Endothelial cell of umbilical vein (primary cell): ENCODE data around the gene RBMXL2. TPM values are rescaled to one million over a fixed set of nuclear protein-coding genes. Genes with fewer than 3 reads are reported as not detected.

Experiments used
- BruUV-seq: library from RNA; stranded (reverse); fragments of 400-500 nt; replicated peaks from 2 replicates; lab custom pipeline; 2021; lab: Mats Ljungman, UMichigan
- CTCF ChIA-PET: fragments of 300-600, 350-600 bp; sonication (Branson Sonifier 250); formaldehyde crosslinking; loops from one replicate; lab custom pipeline; 2021; ENCODE audit warnings: antibody characterized with exemption, inconsistent platforms; lab: Charles Lee
- POLR2A ChIA-PET: fragments of 300-600, 350-600 bp; sonication (Branson Sonifier 250); formaldehyde crosslinking; loops from one replicate; lab custom pipeline; 2021; ENCODE audit warnings: antibody characterized with exemption, inconsistent platforms; lab: Charles Lee
- DNase-seq: peaks from one replicate; pipeline ENCODE4 v3.0.0-alpha.2; 2011; ENCODE audit warnings: low read depth, low spot score
- FAIRE-seq: peaks from 2 replicates; lab custom pipeline; 2011; peaks lifted over from hg19 to GRCh38; lab: Jason Lieb, UNC
- H2AFZ ChIP-seq: 2 replicates; pipeline ENCODE4 v1.6.0; 2012; ENCODE audit warnings: low read depth, low read length, control low read depth, inconsistent platforms
- H3K27ac ChIP-seq: 2 replicates; pipeline ENCODE4 v1.5.1; 2011; ENCODE audit warnings: low read depth, mild to moderate bottlenecking, control low read depth, low read length, moderate library complexity; ENCODE audit not compliant: insufficient read depth
- H3K27me3 ChIP-seq, 2 experiments: 2 replicates each; pipeline versions ENCODE4 v1.6.0 to v1.6.1; 2011; ENCODE audit warnings: low read length in 2 of 2, mixed read lengths in 1 of 2; ENCODE audit not compliant: control insufficient read depth in 2 of 2, insufficient read depth in 2 of 2
- H3K36me3 ChIP-seq, 2 experiments: 2 replicates in 1 of 2; 3 replicates in 1 of 2; pipeline ENCODE4 v1.5.1; 2011; ENCODE audit warnings: low read length in 2 of 2, mild to moderate bottlenecking in 1 of 2, moderate library complexity in 1 of 2; ENCODE audit not compliant: control insufficient read depth in 2 of 2, insufficient read depth in 2 of 2; ENCODE audit errors: extremely low read depth in 1 of 2
- H3K4me1 ChIP-seq: 3 replicates; pipeline ENCODE4 v1.5.1; 2011; ENCODE audit warnings: mild to moderate bottlenecking, low read length; ENCODE audit not compliant: control insufficient read depth, insufficient read depth; ENCODE audit errors: extremely low read depth
- H3K4me2 ChIP-seq: 2 replicates; pipeline ENCODE4 v1.6.1; 2011; ENCODE audit warnings: low read length, control low read depth, mixed read lengths; ENCODE audit not compliant: insufficient read depth
- H3K4me3 ChIP-seq, 3 experiments: fragments of 200-600 bp in 1 of 3; sonication (generic), shearing (Covaris generic) in 1 of 3; replicated peaks in 1 of 3; 2 replicates each; pipeline ENCODE4 v1.5.1; 2011 to 2016; ENCODE audit warnings: control low read depth in 3 of 3, low read length in 3 of 3, mild to moderate bottlenecking in 2 of 3, inconsistent platforms in 1 of 3, low read depth in 1 of 3, moderate library complexity in 1 of 3; ENCODE audit not compliant: insufficient read depth in 1 of 3
- H3K79me2 ChIP-seq: 2 replicates; pipeline ENCODE4 v1.6.0; 2012; ENCODE audit warnings: low read length, inconsistent platforms; ENCODE audit not compliant: control insufficient read depth, insufficient read depth
- H3K9ac ChIP-seq: replicated peaks from 2 replicates; pipeline ENCODE3; 2011; ENCODE audit warnings: low read length, control low read depth; ENCODE audit not compliant: insufficient read depth; ENCODE audit errors: extremely low read depth
- H3K9me1 ChIP-seq: replicated peaks from 3 replicates; pipeline ENCODE4 v1.6.0; 2011; ENCODE audit warnings: mild to moderate bottlenecking, low read length; ENCODE audit not compliant: control insufficient read depth, insufficient read depth; ENCODE audit errors: extremely low read depth
- H3K9me3 ChIP-seq: replicated peaks from 2 replicates; pipeline ENCODE4 v1.5.1; 2012; ENCODE audit warnings: low read length, inconsistent platforms; ENCODE audit not compliant: control insufficient read depth, insufficient read depth
- H4K20me1 ChIP-seq: replicated peaks from 2 replicates; pipeline ENCODE3; 2011; ENCODE audit warnings: mild to moderate bottlenecking, low read length; ENCODE audit not compliant: control insufficient read depth, insufficient read depth; ENCODE audit errors: extremely low read depth
- EZH2 ChIP-seq: IDR thresholded peaks from 2 replicates; pipeline ENCODE4 v1.6.1; 2012; ENCODE audit warnings: borderline replicate concordance, low read depth, mild to moderate bottlenecking, moderate library complexity, low read length, inconsistent platforms; ENCODE audit not compliant: severe bottlenecking
- FOS ChIP-seq: IDR thresholded peaks from 2 replicates; pipeline ENCODE4 v1.6.1; 2011; ENCODE audit warnings: mild to moderate bottlenecking, low read length, moderate library complexity, borderline replicate concordance; ENCODE audit not compliant: insufficient read depth
- GATA2 ChIP-seq: IDR thresholded peaks from 2 replicates; pipeline ENCODE4 v1.7.0; 2011; ENCODE audit warnings: low read depth, mild to moderate bottlenecking, moderate library complexity, mixed read lengths, low read length; ENCODE audit not compliant: insufficient read length, insufficient read depth
- JUN ChIP-seq: IDR thresholded peaks from 2 replicates; pipeline ENCODE4 v1.6.1; 2011; ENCODE audit warnings: borderline replicate concordance, low read depth; ENCODE audit not compliant: insufficient read length, insufficient read depth
- MYC ChIP-seq: IDR thresholded peaks from one replicate; pipeline ENCODE4 v1.6.1; 2011; ENCODE audit warnings: mild to moderate bottlenecking, low read depth, low read length
- POLR2A ChIP-seq: IDR thresholded peaks from 2 replicates; pipeline ENCODE4 v1.6.1; 2012; ENCODE audit warnings: low read depth, mild to moderate bottlenecking, control low read depth, low read length
- dilution Hi-C: fragments of 300-500 bp; cut with MboI; formaldehyde crosslinking; loops from one replicate; pipeline ENCODE4 v1.15.0; 2019; ENCODE audit warnings: low sequenced_read_pairs; ENCODE audit not compliant: extremely low pct_ligation_motif_present
- intact Hi-C: fragments of 100-400 bp; cut with micrococcal nuclease; formaldehyde crosslinking; loops from one replicate; pipeline ENCODE4 v1.10.0; 2022
- polyA plus RNA-seq, 4 experiments: library from polyadenylated mRNA; depleted of rRNA in 3 of 4; stranded (reverse) in 3 of 4; unstranded in 1 of 4; fragments of >200 nt; gene quantifications; 2 replicates each; pipeline versions ENCODE4 v1.2.1 to v1.2.3, GENCODE V29; 2011 to 2012; ENCODE audit warnings: missing spikeins in 1 of 4
- total RNA-seq: library from RNA; stranded (reverse); gene quantifications from 2 replicates; pipeline ENCODE4 v1.2.3, GENCODE V29; 2021
- TF ChIP-seq, protein P1 (sequence below): IDR thresholded peaks from 2 replicates; pipeline ENCODE4 v1.6.1; 2011; ENCODE audit not compliant: insufficient read depth, insufficient read length
- TF ChIP-seq, protein P2 (sequence below), 2 donors: IDR thresholded peaks; 1 replicate in 1 of 2; 2 replicates in 1 of 2; pipeline ENCODE4 v1.5.1; 2011; ENCODE audit warnings: low read length in 2 of 2, mild to moderate bottlenecking in 2 of 2, moderate library complexity in 2 of 2, control low read depth in 1 of 2, inconsistent platforms in 1 of 2, low read depth in 1 of 2; ENCODE audit not compliant: insufficient read depth in 1 of 2; ENCODE audit errors: extremely low read depth in 1 of 2

RBMXL2 gene
- total and polyA plus RNA-seq, 2 donors (not counting 3 experiments of a cell fraction or from before 2014, with no cell fraction given), result 0.25 TPM; not detected in 1

DNA sequence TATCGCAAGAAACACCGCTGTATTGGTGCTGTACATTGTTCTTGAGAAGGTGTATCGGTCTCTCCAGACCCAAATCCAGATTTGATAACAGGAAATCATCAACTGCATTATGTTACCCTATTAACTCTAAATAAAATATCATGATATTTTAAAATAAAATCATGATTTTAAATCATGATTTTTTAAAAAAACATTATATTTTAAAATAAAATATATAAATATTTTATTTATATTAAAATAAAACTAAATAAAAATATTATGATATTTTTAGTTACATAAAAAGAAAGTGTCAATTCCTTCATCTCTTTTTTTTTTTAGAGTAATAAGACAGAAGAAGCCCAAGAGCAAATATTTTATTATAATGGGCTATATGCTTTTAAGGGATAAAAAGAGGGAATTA is 27.6 kb downstream of the RBMXL2 start:
- intact Hi-C loops, result no loop called here
- Histone ChIP-seq H3K9ac (no peak overlapping the region), H3K79me2 (no peaks in the 10 kb centered on the region), H3K4me1 (peaks cover 2% of the 10 kb centered on the region), H4K20me1 (no peaks in the 10 kb centered on the region), H3K9me3 (no peaks in the 10 kb centered on the region), H3K4me3 (no peak overlapping the region), H3K36me3 (no peaks in the 10 kb centered on the region), H3K27me3 (peaks cover 0 to 3% of the 10 kb centered on the region in 2 experiments), H3K4me2 (no peak overlapping the region), H3K27ac (no peak overlapping the region), H2AFZ (no peak overlapping the region), H3K9me1 (no peaks in the 10 kb centered on the region)
- ChIA-PET POLR2A (no interaction called here), CTCF (no interaction called here)
- no peak for DNase-seq
- dilution Hi-C loops, result no loop called here
- TF ChIP-seq, protein P1, sequence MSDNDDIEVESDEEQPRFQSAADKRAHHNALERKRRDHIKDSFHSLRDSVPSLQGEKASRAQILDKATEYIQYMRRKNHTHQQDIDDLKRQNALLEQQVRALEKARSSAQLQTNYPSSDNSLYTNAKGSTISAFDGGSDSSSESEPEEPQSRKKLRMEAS, result no peak
- TF ChIP-seq EZH2 (no peak), MYC (no peak), FOS (no peak), JUN (no peak), POLR2A (no peak), GATA2 (no peak)
- TF ChIP-seq, protein P2, sequence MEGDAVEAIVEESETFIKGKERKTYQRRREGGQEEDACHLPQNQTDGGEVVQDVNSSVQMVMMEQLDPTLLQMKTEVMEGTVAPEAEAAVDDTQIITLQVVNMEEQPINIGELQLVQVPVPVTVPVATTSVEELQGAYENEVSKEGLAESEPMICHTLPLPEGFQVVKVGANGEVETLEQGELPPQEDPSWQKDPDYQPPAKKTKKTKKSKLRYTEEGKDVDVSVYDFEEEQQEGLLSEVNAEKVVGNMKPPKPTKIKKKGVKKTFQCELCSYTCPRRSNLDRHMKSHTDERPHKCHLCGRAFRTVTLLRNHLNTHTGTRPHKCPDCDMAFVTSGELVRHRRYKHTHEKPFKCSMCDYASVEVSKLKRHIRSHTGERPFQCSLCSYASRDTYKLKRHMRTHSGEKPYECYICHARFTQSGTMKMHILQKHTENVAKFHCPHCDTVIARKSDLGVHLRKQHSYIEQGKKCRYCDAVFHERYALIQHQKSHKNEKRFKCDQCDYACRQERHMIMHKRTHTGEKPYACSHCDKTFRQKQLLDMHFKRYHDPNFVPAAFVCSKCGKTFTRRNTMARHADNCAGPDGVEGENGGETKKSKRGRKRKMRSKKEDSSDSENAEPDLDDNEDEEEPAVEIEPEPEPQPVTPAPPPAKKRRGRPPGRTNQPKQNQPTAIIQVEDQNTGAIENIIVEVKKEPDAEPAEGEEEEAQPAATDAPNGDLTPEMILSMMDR (IDR thresholded peaks at IDR 0.05; ENCODE audit: extremely low read depth in 1 of 2, insufficient read depth in 1 of 2, low read depth in 1 of 2, low read length in 2 of 2), result no peak
- BruUV-seq, result no TSS peak
- no peak for FAIRE-seq
